Esophagus (tissue), 2 donors: ENCODE data around the gene PYGM. TPM values are rescaled to one million over a fixed set of nuclear protein-coding genes. Genes with fewer than 3 reads are reported as not detected.

ENCODE experiments used
- H3K27ac ChIP-seq, 2 donors: one replicate each; pipeline ENCODE4 v1.5.1; 2013; ENCODE audit warnings: low read depth in 2 of 2, mild to moderate bottlenecking in 2 of 2, inconsistent platforms in 1 of 2, low read length in 1 of 2, moderate library complexity in 1 of 2
- H3K27me3 ChIP-seq, 2 donors: one replicate each; pipeline ENCODE4 v1.6.1; 2013; ENCODE audit warnings: low read length in 2 of 2, control low read depth in 1 of 2, mild to moderate bottlenecking in 1 of 2; ENCODE audit not compliant: insufficient read depth in 2 of 2, control insufficient read depth in 1 of 2
- H3K36me3 ChIP-seq, 2 donors: one replicate each; pipeline ENCODE4 v1.6.1; 2013; ENCODE audit warnings: low read length in 1 of 2; ENCODE audit not compliant: control insufficient read depth in 2 of 2, insufficient read depth in 2 of 2
- H3K4me1 ChIP-seq, 2 donors: one replicate each; pipeline ENCODE4 v1.6.1; 2013; ENCODE audit warnings: low read length in 1 of 2; ENCODE audit not compliant: control insufficient read depth in 2 of 2, insufficient read depth in 2 of 2
- H3K4me3 ChIP-seq, 2 donors: one replicate each; pipeline ENCODE4 v1.5.1; 2013; ENCODE audit warnings: low read length in 2 of 2, mild to moderate bottlenecking in 2 of 2, low read depth in 1 of 2, moderate library complexity in 1 of 2
- H3K9me3 ChIP-seq, 2 donors: one replicate each; pipeline ENCODE4 v1.6.1; 2013; ENCODE audit warnings: mild to moderate bottlenecking in 2 of 2, low read depth in 1 of 2, low read length in 1 of 2, moderate library complexity in 1 of 2; ENCODE audit not compliant: control insufficient read depth in 2 of 2, insufficient read depth in 1 of 2
- WGBS, 2 donors: extraction: QIAGEN DNeasy Blood & Tissue Kit; methylation state at CpG; one replicate each; pipeline ENCODE4 v1.1.7; 2013; 5-methylcytosine and 5-hydroxymethylcytosine counted together
- polyA plus RNA-seq, 2 donors: library from polyadenylated mRNA; stranded (reverse); fragments of 200-250 nt; gene quantifications; one replicate each; pipeline ENCODE4 v1.2.3, GENCODE V29; 2013
- donor health status: healthy with polysubstance abuse.
- donor health status: Bipolar disorder and iron deficiency.

The PYGM gene
- 1 to 10 TPM; 1.2 to 1.7 TPM for polyA plus RNA-seq

- H3K27ac ChIP-seq: peak within 1 kb of the TSS; percentile 42 to 75
- no peak within 1 kb of the TSS for H3K4me3 ChIP-seq
- no peaks in the 10 kb centered on the region for H3K9me3 ChIP-seq
- H3K4me1 ChIP-seq: peaks cover 8 to 12% of the 10 kb centered on the region in 2 donors
- H3K36me3 ChIP-seq: peaks cover 0 to 24% of the 10 kb centered on the region in 2 donors
- WGBS, 2 donors: 52 to 53% methylated on average over 24 of the region's 24 CpGs
- H3K27me3 ChIP-seq: no peaks in the 10 kb centered on the region
Measured at GRCh38 chr11:64759722-64760719, at the start of gene PYGM. TSS of gene PYGM (minus strand) at chr11:64759974. CDS start at chr11:64759898, 76 bp downstream.

GRCh38 chr11:64805481-64805880 lies 45.7 kb upstream of the PYGM start:
- H3K4me3 ChIP-seq: no peak overlapping the region
- H3K4me1 ChIP-seq: peaks cover 9 to 24% of the 10 kb centered on the region in 2 donors
- H3K27me3 ChIP-seq: no peaks in the 10 kb centered on the region
- 91 to 94% methylated on average over 9 of the region's 9 CpGs for WGBS, 2 donors
- H3K27ac ChIP-seq: no peak overlapping the region
- peaks cover 6 to 27% of the 10 kb centered on the region in 2 donors for H3K36me3 ChIP-seq
- no peaks in the 10 kb centered on the region for H3K9me3 ChIP-seq

DNA sequence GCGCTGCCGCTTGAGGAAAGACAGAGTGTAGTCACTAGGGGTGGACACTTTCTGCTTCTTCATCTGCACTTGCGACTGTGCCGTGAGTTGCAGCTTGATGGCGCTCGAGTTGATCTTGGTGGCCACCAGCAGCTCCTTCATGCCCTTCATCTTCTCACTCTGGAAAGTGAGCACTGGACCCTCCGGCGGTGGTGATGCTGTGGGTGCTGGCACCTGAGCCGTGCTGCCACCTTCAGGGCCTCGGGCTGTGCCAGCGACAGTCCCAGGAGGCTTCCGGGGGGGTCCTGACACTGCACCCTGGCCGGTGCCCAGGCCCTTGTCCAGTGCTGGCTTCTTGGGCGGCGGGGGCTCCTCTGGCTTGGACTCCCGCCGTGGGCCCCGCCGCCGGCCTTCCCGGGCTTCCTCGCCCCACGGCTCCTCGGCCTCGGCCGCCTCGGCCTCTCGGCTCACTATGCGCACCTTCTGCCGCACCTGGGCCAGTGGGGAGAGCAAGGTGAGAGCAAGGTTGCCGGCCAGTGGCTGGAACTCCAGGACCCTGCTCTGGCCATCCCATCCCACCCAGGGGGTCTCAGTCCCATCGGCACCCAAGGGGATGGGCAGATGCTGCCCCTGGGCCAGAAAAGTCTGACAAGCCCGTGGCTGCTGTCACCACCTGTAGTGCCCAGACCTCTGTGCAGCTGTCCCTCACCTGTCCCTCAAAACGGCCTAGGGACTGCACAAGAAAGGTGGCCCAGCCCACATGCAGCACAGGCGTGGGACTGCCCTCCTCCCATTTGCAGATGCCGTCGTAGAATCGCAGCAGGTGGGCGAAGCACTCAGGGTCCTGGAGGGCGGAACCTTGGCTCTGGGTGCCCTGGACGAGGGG lies 44.8 kb upstream of the PYGM start:
- Histone ChIP-seq H3K27me3 (no peaks in the 10 kb centered on the region), H3K9me3 (no peaks in the 10 kb centered on the region), H3K27ac (peak overlapping the region in 1 of 2 donors; percentile 90), H3K4me1 (peaks cover 9 to 21% of the 10 kb centered on the region in 2 donors), H3K4me3 (no peak overlapping the region), H3K36me3 (peaks cover 6 to 27% of the 10 kb centered on the region in 2 donors)
- 90% methylated on average over 34 to 41 of the region's 41 CpGs for WGBS, 2 donors

DNA sequence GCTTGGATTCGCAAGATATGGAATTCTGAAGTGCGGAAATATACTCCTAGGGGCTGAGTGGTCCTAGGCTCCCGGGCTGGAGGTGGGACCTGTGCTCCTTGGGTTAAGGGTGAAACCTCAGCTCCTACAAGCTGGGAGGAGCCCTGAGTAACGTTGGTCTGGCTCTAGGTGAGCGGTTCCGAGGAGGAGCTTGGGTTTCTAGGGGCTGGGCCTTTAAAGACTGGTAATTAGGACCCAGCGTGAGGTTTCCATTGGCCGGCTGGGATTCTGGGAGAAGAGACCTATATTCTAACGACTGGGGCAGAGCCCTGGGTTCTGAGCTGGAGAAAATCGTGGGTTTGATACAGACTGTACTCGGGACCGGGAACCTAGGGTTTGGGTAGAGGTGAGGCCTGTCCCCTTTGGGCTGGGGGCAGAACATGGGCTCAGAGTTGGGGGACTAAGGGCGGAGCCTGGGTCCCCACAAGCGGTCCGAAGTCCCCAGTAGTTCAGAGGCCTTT lies 44.1 kb upstream of the PYGM start:
- Histone ChIP-seq H3K27me3 (no peaks in the 10 kb centered on the region), H3K4me3 (peak overlapping the region; percentile 39 to 47), H3K27ac (peak overlapping the region; percentile 90 to 91), H3K36me3 (peaks cover 6 to 33% of the 10 kb centered on the region in 2 donors), H3K4me1 (peaks cover 4 to 17% of the 10 kb centered on the region in 2 donors), H3K9me3 (no peaks in the 10 kb centered on the region)
- WGBS, 2 donors: 35 to 36% methylated on average over 15 of the region's 15 CpGs

DNA sequence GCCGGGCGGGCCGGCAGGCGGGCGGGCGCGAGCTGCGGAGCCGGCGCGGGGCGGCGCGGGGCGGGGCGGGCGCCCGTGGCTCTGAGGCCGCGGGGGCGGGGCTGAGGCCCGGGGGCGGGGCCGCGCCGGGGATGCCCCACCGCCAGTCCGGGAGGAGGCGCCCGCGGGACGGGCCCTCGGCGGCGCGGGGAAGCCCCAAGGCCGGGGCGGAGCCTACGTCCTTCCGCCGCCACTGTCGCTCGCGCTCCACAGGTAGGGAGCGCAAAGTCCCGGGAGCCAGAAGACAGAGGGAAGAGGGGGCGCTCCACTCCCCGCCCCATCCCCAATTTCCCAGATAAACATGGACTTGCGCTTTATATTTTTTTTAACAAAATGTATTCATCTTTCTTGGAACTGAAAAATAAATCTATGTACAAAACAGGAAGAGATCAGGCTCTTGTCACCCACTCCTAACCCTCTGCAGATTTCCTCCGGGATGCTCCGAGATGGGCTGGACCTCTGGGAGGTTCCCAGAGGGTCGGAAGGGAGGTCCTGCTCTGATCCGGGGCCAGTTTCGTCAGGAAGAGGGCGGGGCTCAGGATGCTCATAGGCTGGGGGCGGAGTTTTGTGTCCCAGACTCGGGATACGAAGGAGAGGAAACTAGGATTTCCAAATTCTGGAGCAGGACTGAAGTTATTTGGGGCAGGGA lies 43.5 kb upstream of the PYGM start, which contains the start of gene MAP4K2:
MAP4K2 (minus strand) TSS at position 57 of the 688 bp plus-strand sequence. CDS start 65 bp downstream, outside the sequence.
- 1% methylated on average over 13 to 58 of the region's 58 CpGs for WGBS, 2 donors
- peaks cover 6 to 35% of the 10 kb centered on the region in 2 donors for H3K36me3 ChIP-seq

GRCh38 chr11:64802370-64803157 lies 42.8 kb upstream of the PYGM start:
- Histone ChIP-seq H3K36me3 (peaks cover 6 to 35% of the 10 kb centered on the region in 2 donors), H3K27ac (peak overlapping the region; percentile 69 to 91), H3K9me3 (no peaks in the 10 kb centered on the region), H3K4me1 (peaks cover 4 to 17% of the 10 kb centered on the region in 2 donors), H3K27me3 (no peaks in the 10 kb centered on the region), H3K4me3 (peak overlapping the region; percentile 47 to 58)
- 10 to 11% methylated on average over 50 to 54 of the region's 54 CpGs for WGBS, 2 donors

More for the DNA sequence above, 43.5 kb upstream of the PYGM start, which contains the start of gene MAP4K2:
- Histone ChIP-seq H3K27me3 (no peaks in the 10 kb centered on the region), H3K4me3 (peak within 1 kb of the TSS; percentile 47 to 58), H3K4me1 (peaks cover 4 to 17% of the 10 kb centered on the region in 2 donors), H3K27ac (peak within 1 kb of the TSS; percentile 90 to 91), H3K9me3 (no peaks in the 10 kb centered on the region)

GRCh38 chr11:64801561-64802369 lies 42.0 kb upstream of the PYGM start:
- no peaks in the 10 kb centered on the region for H3K27me3 ChIP-seq
- peak overlapping the region in 1 of 2 donors; percentile 58 for H3K4me3 ChIP-seq
- H3K36me3 ChIP-seq: peaks cover 3 to 36% of the 10 kb centered on the region in 2 donors
- no peaks in the 10 kb centered on the region for H3K9me3 ChIP-seq
- peak overlapping the region; percentile 53 to 91 for H3K27ac ChIP-seq
- peaks cover 4 to 17% of the 10 kb centered on the region in 2 donors for H3K4me1 ChIP-seq
- 53 to 58% methylated on average over 13 of the region's 13 CpGs for WGBS, 2 donors

- Histone ChIP-seq H3K27ac (peak overlapping the region in 1 of 2 donors; percentile 8), H3K4me3 (no peak overlapping the region), H3K4me1 (peaks cover 4 to 17% of the 10 kb centered on the region in 2 donors), H3K36me3 (peaks cover 2 to 36% of the 10 kb centered on the region in 2 donors), H3K9me3 (no peaks in the 10 kb centered on the region), H3K27me3 (no peaks in the 10 kb centered on the region)
- WGBS, 2 donors: 65 to 67% methylated on average over 8 to 9 of the region's 9 CpGs
Measured at GRCh38 chr11:64801158-64801464, 41.3 kb upstream of the PYGM start.
